OCI-LY7 (cell line): ENCODE results near the gene ZBP1. TPM values are rescaled to one million over a fixed set of nuclear protein-coding genes. Genes with fewer than 3 reads are reported as not detected.

Experiments
- BruUV-seq: library from RNA; stranded (reverse); fragments of 400-500 nt; replicated peaks from 2 replicates; lab custom pipeline; 2021; lab: Mats Ljungman, UMichigan
- CTCF ChIA-PET: fragments of 300-600 bp; sonication (Branson Sonifier 250); formaldehyde crosslinking; loops from one replicate; lab custom pipeline; 2022; ENCODE audit warnings: antibody characterized with exemption; ENCODE audit not compliant: unreplicated experiment; lab: Charles Lee
- POLR2A ChIA-PET: fragments of 300-600 bp; sonication (Branson Sonifier 250); formaldehyde crosslinking; loops from one replicate; lab custom pipeline; 2022; ENCODE audit warnings: antibody characterized with exemption; lab: Charles Lee
- DNase-seq: peaks from one replicate; pipeline ENCODE4 v3.0.0-alpha.2; 2015; ENCODE audit warnings: low spot score
- H2AFZ ChIP-seq: fragments of 200-600 bp; sonication (generic), shearing (Covaris generic); 2 replicates; pipeline ENCODE4 v1.6.1; 2014; ENCODE audit warnings: mild to moderate bottlenecking, antibody characterized with exemption, low read length, moderate library complexity
- H3K27ac ChIP-seq: fragments of 200-600 bp; sonication (generic); 2 replicates; pipeline ENCODE4 v1.5.1; 2014; ENCODE audit warnings: mixed run types, low read depth, mild to moderate bottlenecking, moderate library complexity, low read length, inconsistent platforms; ENCODE audit not compliant: poor library complexity, severe bottlenecking
- H3K36me3 ChIP-seq: fragments of 200-600 bp; sonication (generic); 2 replicates; pipeline ENCODE4 v1.6.1; 2014; ENCODE audit warnings: mild to moderate bottlenecking, antibody characterized with exemption, low read length, moderate library complexity, mixed read lengths; ENCODE audit not compliant: insufficient read depth
- H3K4me1 ChIP-seq: fragments of 200-600 bp; sonication (generic); 2 replicates; pipeline ENCODE4 v1.5.1; 2014; ENCODE audit warnings: mild to moderate bottlenecking, low read length; ENCODE audit not compliant: insufficient read depth, poor library complexity, severe bottlenecking
- H3K4me2 ChIP-seq: fragments of 200-600 bp; sonication (generic); 2 replicates; pipeline ENCODE4 v1.6.1; 2014; ENCODE audit warnings: mild to moderate bottlenecking, low read length
- H3K4me3 ChIP-seq: fragments of 200-600 bp; sonication (generic); 2 replicates; pipeline ENCODE4 v1.5.1; 2014; ENCODE audit warnings: mild to moderate bottlenecking, low read depth, low read length; ENCODE audit not compliant: poor library complexity, severe bottlenecking
- H3K79me2 ChIP-seq: fragments of 200-600 bp; sonication (generic); 2 replicates; pipeline ENCODE4 v1.6.1; 2016; ENCODE audit warnings: low read depth, mild to moderate bottlenecking, low read length, moderate library complexity, mixed read lengths; ENCODE audit not compliant: insufficient read depth
- H3K9me2 ChIP-seq: fragments of 200-600 bp; sonication (generic); 2 replicates; pipeline ENCODE4 v1.6.1; 2016; ENCODE audit warnings: mild to moderate bottlenecking, low read length, mixed read lengths; ENCODE audit not compliant: insufficient read depth
- H3K9me3 ChIP-seq: fragments of 200-600 bp; sonication (generic); 2 replicates; pipeline ENCODE4 v1.6.1; 2014; ENCODE audit warnings: mild to moderate bottlenecking, mixed run types, low read length, mixed read lengths
- H4K20me1 ChIP-seq: fragments of 200-600 bp; sonication (generic); 2 replicates; pipeline ENCODE4 v1.6.1; 2014; ENCODE audit warnings: mild to moderate bottlenecking, antibody characterized with exemption, low read length, moderate library complexity, mixed read lengths; ENCODE audit not compliant: insufficient read depth
- EZH2phosphoT487 ChIP-seq: fragments of 200-600 bp; sonication (generic); IDR thresholded peaks from 2 replicates; pipeline ENCODE4 v1.6.1; 2018; ENCODE audit warnings: low read depth, borderline replicate concordance, mild to moderate bottlenecking, mixed run types, antibody characterized with exemption, low read length, moderate library complexity, mixed read lengths
- intact Hi-C: fragments of 100-400 bp; cut with micrococcal nuclease; formaldehyde crosslinking; loops from one replicate; pipeline ENCODE4 v1.10.0; 2022; ENCODE audit not compliant: unreplicated experiment
- total RNA-seq, 2 experiments: library from RNA; depleted of rRNA in 1 of 2; stranded (reverse); fragments of >200 nt in 1 of 2; shearing (Covaris generic) in 1 of 2; gene quantifications; 2 replicates each; pipeline ENCODE4 v1.2.3, GENCODE V29; 2014 to 2022
- TF ChIP-seq, protein P1 (sequence below): fragments of 200-600 bp; sonication (generic); conservative IDR thresholded peaks from 2 replicates; pipeline ENCODE4 v1.5.1; 2014; ENCODE audit warnings: mild to moderate bottlenecking, antibody characterized with exemption, low read length, moderate library complexity, mixed read lengths

Gene ZBP1
- total RNA-seq, 2 experiments from 2014 or later = 1.5 to 3.7 TPM

DNA sequence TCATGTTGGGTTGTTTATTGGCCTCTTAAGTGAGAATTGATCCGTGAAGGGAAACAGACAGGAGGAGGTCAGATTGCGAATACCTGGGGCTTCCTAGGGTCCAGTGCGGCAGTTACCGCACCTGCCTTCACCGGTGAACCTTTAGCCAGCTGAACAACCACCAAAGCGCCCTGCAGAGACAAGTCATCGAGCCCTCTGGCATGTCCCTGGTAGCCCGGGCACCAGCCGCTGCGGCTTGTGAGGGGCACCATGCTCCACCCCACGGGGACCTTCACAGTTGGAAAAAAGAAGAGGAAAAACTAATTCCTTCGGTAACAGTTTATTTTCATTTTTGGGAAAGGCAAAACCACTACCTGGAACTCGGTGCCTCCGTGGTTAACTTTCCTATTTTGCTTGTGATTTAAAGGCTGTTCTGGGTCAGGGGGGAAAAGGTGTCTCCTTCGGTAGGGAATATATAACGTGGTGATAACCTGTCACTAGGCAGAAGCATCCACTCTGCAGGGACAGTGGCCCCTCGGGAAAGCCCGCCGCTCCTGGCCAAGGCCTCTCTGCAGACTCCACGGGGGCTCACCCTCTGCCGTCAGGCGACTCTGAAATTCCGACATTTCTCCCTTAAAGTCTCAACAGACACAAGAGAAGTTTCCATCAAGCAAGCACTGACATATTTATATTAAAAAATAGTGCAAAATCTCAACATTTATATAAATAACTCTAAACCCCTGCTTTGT is 30.7 kb upstream of the ZBP1 start:
- TF ChIP-seq, protein P1, sequence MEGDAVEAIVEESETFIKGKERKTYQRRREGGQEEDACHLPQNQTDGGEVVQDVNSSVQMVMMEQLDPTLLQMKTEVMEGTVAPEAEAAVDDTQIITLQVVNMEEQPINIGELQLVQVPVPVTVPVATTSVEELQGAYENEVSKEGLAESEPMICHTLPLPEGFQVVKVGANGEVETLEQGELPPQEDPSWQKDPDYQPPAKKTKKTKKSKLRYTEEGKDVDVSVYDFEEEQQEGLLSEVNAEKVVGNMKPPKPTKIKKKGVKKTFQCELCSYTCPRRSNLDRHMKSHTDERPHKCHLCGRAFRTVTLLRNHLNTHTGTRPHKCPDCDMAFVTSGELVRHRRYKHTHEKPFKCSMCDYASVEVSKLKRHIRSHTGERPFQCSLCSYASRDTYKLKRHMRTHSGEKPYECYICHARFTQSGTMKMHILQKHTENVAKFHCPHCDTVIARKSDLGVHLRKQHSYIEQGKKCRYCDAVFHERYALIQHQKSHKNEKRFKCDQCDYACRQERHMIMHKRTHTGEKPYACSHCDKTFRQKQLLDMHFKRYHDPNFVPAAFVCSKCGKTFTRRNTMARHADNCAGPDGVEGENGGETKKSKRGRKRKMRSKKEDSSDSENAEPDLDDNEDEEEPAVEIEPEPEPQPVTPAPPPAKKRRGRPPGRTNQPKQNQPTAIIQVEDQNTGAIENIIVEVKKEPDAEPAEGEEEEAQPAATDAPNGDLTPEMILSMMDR = no peak
- no peak for TF ChIP-seq EZH2phosphoT487
- H3K36me3 ChIP-seq = peaks cover 4% of the 10 kb centered on the region; the same call in 1 of the 2 replicates
- H4K20me1 ChIP-seq = no peaks in the 10 kb centered on the region
- no TSS peak for BruUV-seq
- DNase-seq = no peak
- H3K4me1 ChIP-seq = peaks cover 4% of the 10 kb centered on the region
- no peak overlapping the region for H2AFZ ChIP-seq
- H3K9me3 ChIP-seq = peaks cover under 1% of the 10 kb centered on the region; the same call in 1 of the 2 replicates
- CTCF ChIA-PET = no interaction called here
- intact Hi-C loops = loop anchor here (5.0 kb wide), 2 partner anchors 226 to 526 kb away; no protein-coding TSS in a partner anchor
- no peaks in the 10 kb centered on the region for H3K9me2 ChIP-seq
- H3K4me3 ChIP-seq = no peak overlapping the region
- no peak overlapping the region for H3K4me2 ChIP-seq
- POLR2A ChIA-PET = interaction anchor here (0.6 kb wide), 2 partner anchors 51 to 147 kb away, joined by 3 to 5 read pairs; no protein-coding TSS in a partner anchor
- H3K27ac ChIP-seq = no peak overlapping the region
- no peaks in the 10 kb centered on the region for H3K79me2 ChIP-seq

DNA sequence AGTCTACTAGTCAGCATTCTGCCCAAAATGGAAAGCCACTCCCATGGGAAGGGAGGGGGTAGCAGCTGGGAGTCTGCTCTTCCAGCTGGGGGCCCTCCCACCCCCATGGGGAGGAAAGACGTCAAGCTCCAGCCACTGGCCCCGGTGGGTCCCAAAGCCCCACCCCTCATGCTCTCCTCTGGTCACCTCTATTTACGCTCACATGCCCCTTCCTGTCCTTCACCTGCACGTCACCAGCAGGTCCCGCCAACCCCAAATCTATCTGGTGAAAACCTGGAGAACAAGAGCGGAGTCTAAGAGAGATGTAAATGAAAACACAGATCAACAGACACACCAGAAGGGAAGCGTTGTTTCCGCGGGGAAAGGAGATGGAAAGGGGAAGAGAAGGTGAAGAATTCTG is 30.0 kb upstream of the ZBP1 start:
- BruUV-seq = no TSS peak
- ChIA-PET POLR2A (no interaction called here), CTCF (no interaction called here)
- no peak for TF ChIP-seq EZH2phosphoT487
- TF ChIP-seq, protein P1 = no peak
- Histone ChIP-seq H3K4me3 (no peak overlapping the region), H3K4me2 (no peak overlapping the region), H3K27ac (no peak overlapping the region), H4K20me1 (no peaks in the 10 kb centered on the region), H3K9me2 (no peaks in the 10 kb centered on the region), H3K9me3 (peaks cover 6% of the 10 kb centered on the region; the same call in 1 of the 2 replicates), H2AFZ (no peak overlapping the region), H3K4me1 (peaks cover 4% of the 10 kb centered on the region), H3K79me2 (no peaks in the 10 kb centered on the region), H3K36me3 (peaks cover 4% of the 10 kb centered on the region; the same call in 1 of the 2 replicates)
- DNase-seq = no peak
- intact Hi-C loops = loop anchor here (5.0 kb wide), 2 partner anchors 227 to 527 kb away; no protein-coding TSS in a partner anchor

DNA sequence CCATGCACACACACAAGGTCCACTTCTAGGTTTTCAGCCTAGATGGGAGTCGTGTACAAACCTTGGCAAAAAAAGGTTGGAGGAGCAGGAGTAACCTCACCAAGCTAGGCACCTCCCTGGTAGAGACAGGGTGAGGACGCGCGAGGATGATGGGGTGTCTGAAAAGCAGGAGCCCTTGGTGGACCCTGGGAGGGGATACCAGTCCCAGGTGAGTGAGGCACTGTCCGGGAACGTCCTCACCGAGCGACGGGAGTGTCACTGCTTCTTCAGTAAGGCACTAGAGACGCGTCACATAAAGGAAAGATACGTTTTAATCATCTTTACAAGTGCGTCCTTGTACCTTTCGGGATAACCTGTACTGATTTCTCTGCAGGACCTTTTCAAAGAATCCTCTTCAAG is 29.4 kb upstream of the ZBP1 start:
- BruUV-seq = no TSS peak
- Histone ChIP-seq H3K79me2 (no peaks in the 10 kb centered on the region), H3K4me3 (no peak overlapping the region), H3K4me1 (peaks cover 2% of the 10 kb centered on the region), H3K9me3 (peaks cover 6% of the 10 kb centered on the region; the same call in 1 of the 2 replicates), H3K27ac (no peak overlapping the region), H2AFZ (no peak overlapping the region), H3K9me2 (no peaks in the 10 kb centered on the region), H4K20me1 (no peaks in the 10 kb centered on the region), H3K36me3 (peaks cover 4% of the 10 kb centered on the region; the same call in 1 of the 2 replicates), H3K4me2 (no peak overlapping the region)
- POLR2A ChIA-PET = no interaction called here
- TF ChIP-seq EZH2phosphoT487 = no peak
- TF ChIP-seq, protein P1 = no peak
- CTCF ChIA-PET = no interaction called here
- intact Hi-C loops = loop anchor here (5.0 kb wide), 2 partner anchors 228 to 528 kb away; no protein-coding TSS in a partner anchor
- no peak for DNase-seq
